DMS 273 treated with DMSO at 0.1 percent for 48 hours (cell line): ENCODE results near the gene S100A7A.

Experiments used
- DNase-seq: peaks from one replicate; lab custom pipeline; 2025; lab: John Stamatoyannopoulos, UW

S100A7A gene

GRCh38 chr1:153415850-153416570 is at the start of gene S100A7A:
S100A7A (plus strand) TSS chr1:153416520; CDS start chr1:153418083, 1,563 bp downstream.
- DNase-seq = no peak

- DNase-seq = no peak
These were observed 49.2 kb upstream of the S100A7A start for GRCh38 chr1:153367090-153367489.

DNA sequence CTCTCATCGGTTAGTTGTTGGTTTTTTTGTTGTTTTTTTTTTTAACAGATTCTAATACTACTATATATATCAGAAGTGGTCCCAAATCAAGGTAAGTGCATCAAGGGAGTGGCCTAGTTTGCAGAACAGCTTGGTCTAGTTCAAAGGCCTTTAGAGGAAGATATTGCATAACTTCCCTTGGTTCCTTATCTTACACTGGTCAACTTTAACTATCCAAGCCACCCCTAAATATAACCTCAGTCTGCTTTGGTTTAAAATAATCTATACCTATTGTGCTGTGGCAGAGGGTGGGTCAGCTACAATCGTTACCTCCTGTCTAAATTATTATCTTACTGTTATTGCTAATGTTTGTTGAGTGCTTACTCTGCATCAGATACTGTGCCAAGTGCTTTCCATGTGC is 47.8 kb upstream of the S100A7A start:
- no peak for DNase-seq

- DNase-seq = no peak
These were observed 46.2 kb upstream of the S100A7A start for GRCh38 chr1:153370146-153370545.

GRCh38 chr1:153371231-153371630 is 45.1 kb upstream of the S100A7A start:
- DNase-seq = no peak

DNA sequence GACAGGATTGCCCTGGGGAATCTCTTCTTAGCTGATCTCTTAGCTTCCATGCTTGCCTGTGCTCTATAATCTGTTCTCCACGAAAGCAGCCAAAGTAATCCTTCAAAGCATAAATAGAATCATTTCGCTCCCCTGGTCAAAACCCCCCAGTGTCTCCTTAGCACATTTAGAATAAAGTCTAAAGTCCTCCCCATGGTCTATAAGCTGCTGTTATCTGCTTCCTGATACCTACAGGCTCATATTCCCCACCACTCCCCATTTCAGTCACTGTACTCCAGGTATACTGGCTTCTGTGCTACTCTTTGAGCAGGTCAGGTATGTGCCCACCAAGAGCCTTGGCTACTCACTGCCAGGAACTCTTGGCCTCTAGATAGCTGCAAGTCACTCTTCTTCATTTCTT is 43.7 kb upstream of the S100A7A start:
- DNase-seq = no peak

- DNase-seq = no peak
These were observed 42.2 kb upstream of the S100A7A start for GRCh38 chr1:153374071-153374470.

GRCh38 chr1:153375511-153375910 is 40.8 kb upstream of the S100A7A start, which contains the start of gene S100A12:
S100A12 (minus strand) TSS chr1:153375621; CDS start chr1:153374592, 1,029 bp downstream.
- no peak for DNase-seq

DNA sequence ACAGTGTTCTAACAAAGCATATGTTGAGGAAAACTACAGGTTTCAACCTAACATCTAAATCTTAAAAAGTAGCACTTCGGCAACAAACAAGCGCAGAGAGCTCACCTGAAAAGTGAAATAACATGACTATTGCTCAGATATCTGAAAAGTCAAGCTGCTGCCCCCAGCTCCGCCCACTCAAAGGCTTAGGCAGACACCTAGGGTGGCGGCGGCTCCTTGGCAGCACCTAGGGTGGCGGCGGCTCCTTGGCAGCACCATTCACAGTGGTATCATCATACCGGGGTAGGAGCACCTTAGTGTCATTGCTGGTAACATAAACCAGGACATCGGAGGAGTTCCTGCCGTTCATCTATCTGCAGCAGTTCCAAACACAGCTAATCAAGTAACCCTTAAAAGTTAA is 36.7 kb upstream of the S100A7A start:
- DNase-seq = no peak

GRCh38 chr1:153380711-153381110 is 35.6 kb upstream of the S100A7A start:
- no peak for DNase-seq

DNA sequence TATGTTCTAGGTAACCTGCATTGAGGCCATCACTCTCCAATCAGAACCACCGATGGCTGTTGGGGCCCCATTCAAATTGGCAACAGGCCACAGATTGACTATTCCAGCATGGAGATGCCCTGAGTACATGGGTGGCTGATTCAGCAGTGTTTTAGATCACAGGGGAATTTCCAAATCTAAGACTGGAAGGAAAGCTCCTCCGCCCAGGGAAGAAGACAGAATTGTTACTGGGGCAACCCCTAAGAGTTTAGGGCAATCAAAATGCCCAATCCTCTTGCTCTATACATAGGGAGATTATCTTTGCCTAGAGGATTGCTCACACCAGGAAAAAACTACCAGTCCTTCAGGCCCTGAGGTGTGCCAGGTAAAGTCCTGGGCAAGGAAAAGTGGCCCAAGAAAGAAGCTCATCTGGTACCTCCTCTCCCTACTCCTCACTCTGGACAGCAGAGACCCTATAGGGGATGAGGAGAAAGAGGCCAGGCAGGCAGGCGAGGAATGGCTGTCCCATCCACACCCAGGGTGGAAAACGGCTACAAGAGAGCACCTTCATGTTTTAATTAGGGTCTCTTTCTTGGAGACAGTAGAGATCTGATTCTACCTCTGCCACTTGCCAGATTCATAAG is 31.3 kb upstream of the S100A7A start:
- DNase-seq = no peak

GRCh38 chr1:153386500-153386901 is 29.8 kb upstream of the S100A7A start:
- DNase-seq = peak; percentile 19

- no peak for DNase-seq
These were observed 29.3 kb upstream of the S100A7A start for GRCh38 chr1:153387001-153387400.

DNA sequence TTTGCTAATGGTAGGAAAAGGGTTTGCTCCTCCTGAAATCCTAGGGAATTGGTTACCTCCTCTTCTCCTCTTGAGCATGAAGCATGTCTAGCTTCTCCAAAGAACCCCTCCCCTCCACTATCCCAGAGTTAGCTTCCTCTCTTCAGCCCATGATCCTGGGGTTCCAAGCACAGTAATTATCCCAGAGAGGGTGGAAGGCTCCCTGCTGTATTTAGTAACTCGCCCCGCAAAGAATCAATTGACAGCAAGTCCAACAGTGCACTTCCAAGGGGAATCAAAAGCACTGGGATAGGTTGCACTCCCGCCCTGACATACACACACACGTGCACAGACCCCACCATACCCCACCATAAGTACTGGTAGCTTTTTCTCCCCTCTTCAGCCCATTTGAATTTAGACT is 28.5 kb upstream of the S100A7A start:
- DNase-seq = no peak

DNA sequence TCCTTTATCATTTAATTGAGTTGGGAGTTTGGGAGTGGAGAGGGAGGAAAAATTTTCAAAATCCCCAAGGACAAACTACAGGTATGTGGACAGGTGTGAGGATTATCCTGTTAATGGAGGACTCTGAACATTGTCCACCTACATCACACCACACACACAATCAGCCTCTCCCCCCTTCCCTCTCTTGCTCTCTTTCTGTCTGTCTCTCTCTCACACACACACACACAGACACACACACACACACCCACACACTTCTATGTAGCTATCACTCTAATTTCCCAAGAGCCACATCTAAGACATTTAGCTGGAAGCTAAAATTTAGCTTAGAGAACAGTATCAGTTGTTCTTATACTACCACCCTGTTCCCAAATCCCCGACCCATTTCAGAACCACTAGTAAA is 26.9 kb upstream of the S100A7A start:
- DNase-seq = no peak

- DNase-seq = no peak
These were observed 26.1 kb upstream of the S100A7A start for GRCh38 chr1:153389973-153390879.

DNA sequence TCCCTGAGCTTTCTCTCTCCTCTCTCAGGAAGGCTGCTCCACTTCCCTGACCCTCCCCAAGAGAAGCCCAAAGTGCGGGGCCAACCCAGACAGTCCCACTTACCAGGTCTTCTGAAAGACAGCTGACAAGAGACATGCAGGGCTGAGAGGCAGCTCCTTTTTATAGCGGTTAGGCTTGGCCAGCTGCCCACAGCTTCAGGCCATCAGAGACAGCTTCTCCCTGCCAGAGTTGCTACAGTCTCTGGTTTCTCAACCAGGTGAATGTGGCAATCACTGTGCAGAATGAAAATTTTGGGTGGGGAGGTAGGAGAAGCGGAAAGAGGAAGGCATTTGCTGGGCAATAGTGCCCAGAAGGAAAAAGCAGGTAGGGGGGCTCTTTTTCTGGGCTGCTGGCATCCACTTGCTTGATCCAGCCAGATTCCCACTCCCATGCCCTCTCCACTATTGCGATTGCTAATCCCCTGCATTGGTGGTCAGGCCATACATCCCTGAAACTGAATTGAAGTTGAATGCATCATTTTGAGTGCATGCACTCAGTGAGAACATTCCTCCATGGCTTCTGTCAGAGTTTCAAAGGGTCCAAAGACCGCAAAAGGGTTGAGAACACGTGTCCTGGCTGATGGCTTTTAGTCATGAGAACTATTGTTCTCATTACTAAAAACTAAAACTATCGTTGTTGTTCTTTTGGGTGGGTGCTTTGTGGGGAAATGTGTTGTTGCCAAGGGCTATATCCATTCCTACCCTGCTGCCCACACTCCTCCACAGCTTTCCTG is 25.2 kb upstream of the S100A7A start, which contains the start of gene S100A8:
TSS of gene S100A8 (minus strand) at position 136 of the 773 bp plus-strand sequence. CDS start 538 bp downstream, outside the sequence.
- DNase-seq = no peak

GRCh38 chr1:153392258-153392657 is 24.1 kb upstream of the S100A7A start:
- DNase-seq = no peak

DNA sequence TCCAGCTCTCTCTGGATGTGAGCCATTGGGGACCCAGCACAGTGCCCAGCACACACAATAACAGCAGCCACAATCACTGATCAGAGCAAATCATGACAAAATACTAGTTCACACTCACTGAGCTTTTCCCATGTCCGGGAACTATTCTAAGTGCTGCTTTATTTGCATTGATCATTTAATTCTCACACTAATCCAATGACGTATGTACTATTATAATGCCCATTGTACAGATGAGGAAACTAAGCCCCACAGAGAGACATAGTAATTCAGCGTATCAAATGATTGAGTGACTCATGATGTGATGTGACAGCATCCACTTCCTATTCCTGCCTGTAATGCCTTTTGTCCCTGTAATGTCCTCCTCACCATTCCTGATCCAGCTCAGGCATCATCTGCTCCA is 23.5 kb upstream of the S100A7A start:
- DNase-seq = no peak

DNA sequence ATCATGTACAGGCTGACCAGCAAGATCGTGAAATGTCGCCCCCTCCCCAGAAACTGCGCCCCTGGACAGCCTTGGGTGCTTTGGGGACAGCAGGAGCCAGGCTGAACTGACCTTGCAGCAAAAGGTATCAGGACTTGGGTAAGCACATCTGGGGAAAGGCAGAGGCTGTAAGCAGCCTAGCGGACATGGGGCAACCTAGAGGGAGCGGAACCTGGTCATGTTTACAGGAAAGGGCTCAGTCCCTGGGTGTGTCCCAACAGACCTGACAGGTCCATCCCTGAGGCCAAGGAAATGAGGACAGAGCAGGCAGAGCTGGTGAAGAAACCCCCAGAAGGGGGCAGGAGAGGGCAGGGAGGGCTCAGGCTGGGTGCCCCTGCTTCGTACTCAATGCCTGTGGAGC is 22.4 kb upstream of the S100A7A start:
- no peak for DNase-seq

DNA sequence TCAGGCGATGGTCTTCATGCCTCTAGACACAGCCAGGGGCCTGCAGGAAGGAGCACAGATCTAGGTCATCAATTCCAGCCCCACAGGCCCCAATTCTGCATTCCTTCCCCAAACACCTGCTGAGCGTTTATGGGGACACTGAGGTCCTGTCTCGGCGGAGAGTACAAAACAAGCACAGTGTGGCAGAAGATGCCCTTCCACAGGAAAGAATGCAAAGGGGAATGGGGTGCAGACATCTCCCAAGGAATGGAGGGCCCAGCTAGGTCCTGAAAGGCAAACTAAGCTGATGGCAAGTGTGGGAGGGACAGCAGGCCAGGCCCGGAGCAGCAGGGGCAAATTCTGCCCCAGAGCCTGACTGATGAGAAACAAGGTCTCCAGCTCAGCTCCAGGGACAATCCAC is 21.9 kb upstream of the S100A7A start:
- no peak for DNase-seq
